Peyer's patch (tissue), 4 donors: ENCODE results near the gene FRYL.

ENCODE experiments used
- CTCF ChIP-seq, 6 experiments: fragments of 450-650 bp in 4 of 6; fragments of 200-600 bp in 2 of 6; sonication (generic) in 1 of 6; IDR thresholded peaks; one replicate each; pipeline ENCODE4 v1.5.1; 2017 to 2019; ENCODE audit warnings: antibody characterized with exemption in 6 of 6, mild to moderate bottlenecking in 3 of 6, moderate library complexity in 1 of 6
- POLR2A ChIP-seq, 2 donors: fragments of 450-650 bp; IDR thresholded peaks; one replicate each; pipeline ENCODE4 v1.5.1; 2017; ENCODE audit warnings: antibody characterized with exemption in 2 of 2, mild to moderate bottlenecking in 2 of 2, moderate library complexity in 2 of 2

GRCh38 chr4:48752726-48753125, 27.4 kb downstream of the FRYL start:
- TF ChIP-seq CTCF (IDR thresholded peaks at IDR 0.05) = no peak
- no peak for TF ChIP-seq POLR2A (IDR thresholded peaks at IDR 0.05)
